Liver (tissue), 3 donors: ENCODE results near the gene GAPVD1.

Experiments used
- FOXA1 ChIP-seq: IDR thresholded peaks from 2 replicates; pipeline ENCODE4 v1.6.1; 2016; ENCODE audit warnings: antibody characterized with exemption
- JUND ChIP-seq, 2 donors: IDR thresholded peaks; 2 replicates each; pipeline ENCODE4 v1.6.1; 2016; ENCODE audit warnings: antibody characterized with exemption in 2 of 2
- RAD21 ChIP-seq, 2 donors: IDR thresholded peaks; 2 replicates each; pipeline ENCODE4 v1.6.1; 2016; ENCODE audit warnings: antibody characterized with exemption in 2 of 2, mild to moderate bottlenecking in 2 of 2
- SP1 ChIP-seq: IDR thresholded peaks from 2 replicates; pipeline ENCODE4 v1.6.1; 2018; ENCODE audit warnings: antibody characterized with exemption, mild to moderate bottlenecking
- TAF1 ChIP-seq: conservative IDR thresholded peaks from 2 replicates; pipeline ENCODE4 v1.6.1; 2016; ENCODE audit warnings: antibody characterized with exemption, mild to moderate bottlenecking
- YY1 ChIP-seq: IDR thresholded peaks from 2 replicates; pipeline ENCODE4 v1.6.1; 2016; ENCODE audit warnings: antibody characterized with exemption, mild to moderate bottlenecking
- TF ChIP-seq, protein P1 (sequence below): fragments of 150-350 bp; IDR thresholded peaks from 2 replicates; pipeline ENCODE4 v1.5.1; 2017; ENCODE audit warnings: improper control_type of control experiment, low read depth, low read length; ENCODE audit not compliant: missing input control
- TF ChIP-seq, protein P2 (sequence below): IDR thresholded peaks from 2 replicates; pipeline ENCODE4 v1.6.1; 2016; ENCODE audit warnings: antibody characterized with exemption, mild to moderate bottlenecking
- TF ChIP-seq, protein P3 (sequence below): IDR thresholded peaks from 2 replicates; pipeline ENCODE4 v1.6.1; 2016; ENCODE audit warnings: antibody characterized with exemption
- TF ChIP-seq, protein P4 (sequence below): IDR thresholded peaks from 2 replicates; pipeline ENCODE4 v1.6.1; 2016; ENCODE audit warnings: antibody characterized with exemption
- TF ChIP-seq, protein P5 (sequence below): IDR thresholded peaks from 2 replicates; pipeline ENCODE4 v1.6.1; 2016; ENCODE audit warnings: antibody characterized with exemption
- donor health status: healthy.
- donor health status: healthy.

DNA sequence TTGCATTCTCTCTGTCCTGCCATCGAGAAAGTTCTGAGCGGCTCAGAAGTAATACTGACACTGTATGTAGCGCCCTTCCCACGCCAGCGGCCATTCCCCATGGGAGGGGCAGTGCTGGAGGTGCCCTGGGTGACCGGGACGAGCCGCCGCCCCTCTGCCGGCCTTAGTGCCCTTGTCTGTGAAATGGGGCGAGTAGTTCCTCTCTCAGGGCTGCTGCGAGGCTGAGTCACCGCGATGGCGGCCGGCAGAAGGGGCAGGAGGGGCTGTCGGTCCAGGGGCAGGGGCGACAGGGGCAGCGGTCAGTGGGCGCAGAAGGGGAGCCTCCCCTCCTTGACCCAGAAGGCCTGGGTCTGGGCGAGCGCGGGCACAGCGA is 148.9 kb downstream of the GAPVD1 start:
- TF ChIP-seq, protein P1, sequence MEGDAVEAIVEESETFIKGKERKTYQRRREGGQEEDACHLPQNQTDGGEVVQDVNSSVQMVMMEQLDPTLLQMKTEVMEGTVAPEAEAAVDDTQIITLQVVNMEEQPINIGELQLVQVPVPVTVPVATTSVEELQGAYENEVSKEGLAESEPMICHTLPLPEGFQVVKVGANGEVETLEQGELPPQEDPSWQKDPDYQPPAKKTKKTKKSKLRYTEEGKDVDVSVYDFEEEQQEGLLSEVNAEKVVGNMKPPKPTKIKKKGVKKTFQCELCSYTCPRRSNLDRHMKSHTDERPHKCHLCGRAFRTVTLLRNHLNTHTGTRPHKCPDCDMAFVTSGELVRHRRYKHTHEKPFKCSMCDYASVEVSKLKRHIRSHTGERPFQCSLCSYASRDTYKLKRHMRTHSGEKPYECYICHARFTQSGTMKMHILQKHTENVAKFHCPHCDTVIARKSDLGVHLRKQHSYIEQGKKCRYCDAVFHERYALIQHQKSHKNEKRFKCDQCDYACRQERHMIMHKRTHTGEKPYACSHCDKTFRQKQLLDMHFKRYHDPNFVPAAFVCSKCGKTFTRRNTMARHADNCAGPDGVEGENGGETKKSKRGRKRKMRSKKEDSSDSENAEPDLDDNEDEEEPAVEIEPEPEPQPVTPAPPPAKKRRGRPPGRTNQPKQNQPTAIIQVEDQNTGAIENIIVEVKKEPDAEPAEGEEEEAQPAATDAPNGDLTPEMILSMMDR, result no peak
- TF ChIP-seq, protein P2, sequence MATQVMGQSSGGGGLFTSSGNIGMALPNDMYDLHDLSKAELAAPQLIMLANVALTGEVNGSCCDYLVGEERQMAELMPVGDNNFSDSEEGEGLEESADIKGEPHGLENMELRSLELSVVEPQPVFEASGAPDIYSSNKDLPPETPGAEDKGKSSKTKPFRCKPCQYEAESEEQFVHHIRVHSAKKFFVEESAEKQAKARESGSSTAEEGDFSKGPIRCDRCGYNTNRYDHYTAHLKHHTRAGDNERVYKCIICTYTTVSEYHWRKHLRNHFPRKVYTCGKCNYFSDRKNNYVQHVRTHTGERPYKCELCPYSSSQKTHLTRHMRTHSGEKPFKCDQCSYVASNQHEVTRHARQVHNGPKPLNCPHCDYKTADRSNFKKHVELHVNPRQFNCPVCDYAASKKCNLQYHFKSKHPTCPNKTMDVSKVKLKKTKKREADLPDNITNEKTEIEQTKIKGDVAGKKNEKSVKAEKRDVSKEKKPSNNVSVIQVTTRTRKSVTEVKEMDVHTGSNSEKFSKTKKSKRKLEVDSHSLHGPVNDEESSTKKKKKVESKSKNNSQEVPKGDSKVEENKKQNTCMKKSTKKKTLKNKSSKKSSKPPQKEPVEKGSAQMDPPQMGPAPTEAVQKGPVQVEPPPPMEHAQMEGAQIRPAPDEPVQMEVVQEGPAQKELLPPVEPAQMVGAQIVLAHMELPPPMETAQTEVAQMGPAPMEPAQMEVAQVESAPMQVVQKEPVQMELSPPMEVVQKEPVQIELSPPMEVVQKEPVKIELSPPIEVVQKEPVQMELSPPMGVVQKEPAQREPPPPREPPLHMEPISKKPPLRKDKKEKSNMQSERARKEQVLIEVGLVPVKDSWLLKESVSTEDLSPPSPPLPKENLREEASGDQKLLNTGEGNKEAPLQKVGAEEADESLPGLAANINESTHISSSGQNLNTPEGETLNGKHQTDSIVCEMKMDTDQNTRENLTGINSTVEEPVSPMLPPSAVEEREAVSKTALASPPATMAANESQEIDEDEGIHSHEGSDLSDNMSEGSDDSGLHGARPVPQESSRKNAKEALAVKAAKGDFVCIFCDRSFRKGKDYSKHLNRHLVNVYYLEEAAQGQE, result no peak
- no peak for TF ChIP-seq YY1
- TF ChIP-seq, protein P3, sequence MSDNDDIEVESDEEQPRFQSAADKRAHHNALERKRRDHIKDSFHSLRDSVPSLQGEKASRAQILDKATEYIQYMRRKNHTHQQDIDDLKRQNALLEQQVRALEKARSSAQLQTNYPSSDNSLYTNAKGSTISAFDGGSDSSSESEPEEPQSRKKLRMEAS, result no peak
- no peak for TF ChIP-seq JUND (IDR thresholded peaks at IDR 0.05)
- TF ChIP-seq RAD21 (IDR thresholded peaks at IDR 0.05), result no peak
- no peak for TF ChIP-seq TAF1
- TF ChIP-seq FOXA1, result no peak
- no peak for TF ChIP-seq SP1
- TF ChIP-seq, protein P4, sequence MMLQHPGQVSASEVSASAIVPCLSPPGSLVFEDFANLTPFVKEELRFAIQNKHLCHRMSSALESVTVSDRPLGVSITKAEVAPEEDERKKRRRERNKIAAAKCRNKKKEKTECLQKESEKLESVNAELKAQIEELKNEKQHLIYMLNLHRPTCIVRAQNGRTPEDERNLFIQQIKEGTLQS, result no peak
- TF ChIP-seq, protein P5, sequence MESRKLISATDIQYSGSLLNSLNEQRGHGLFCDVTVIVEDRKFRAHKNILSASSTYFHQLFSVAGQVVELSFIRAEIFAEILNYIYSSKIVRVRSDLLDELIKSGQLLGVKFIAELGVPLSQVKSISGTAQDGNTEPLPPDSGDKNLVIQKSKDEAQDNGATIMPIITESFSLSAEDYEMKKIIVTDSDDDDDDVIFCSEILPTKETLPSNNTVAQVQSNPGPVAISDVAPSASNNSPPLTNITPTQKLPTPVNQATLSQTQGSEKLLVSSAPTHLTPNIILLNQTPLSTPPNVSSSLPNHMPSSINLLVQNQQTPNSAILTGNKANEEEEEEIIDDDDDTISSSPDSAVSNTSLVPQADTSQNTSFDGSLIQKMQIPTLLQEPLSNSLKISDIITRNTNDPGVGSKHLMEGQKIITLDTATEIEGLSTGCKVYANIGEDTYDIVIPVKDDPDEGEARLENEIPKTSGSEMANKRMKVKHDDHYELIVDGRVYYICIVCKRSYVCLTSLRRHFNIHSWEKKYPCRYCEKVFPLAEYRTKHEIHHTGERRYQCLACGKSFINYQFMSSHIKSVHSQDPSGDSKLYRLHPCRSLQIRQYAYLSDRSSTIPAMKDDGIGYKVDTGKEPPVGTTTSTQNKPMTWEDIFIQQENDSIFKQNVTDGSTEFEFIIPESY, result no peak
